Frontal cortex (tissue), 4 donors: ENCODE data around the gene NR2F1. TPM values are rescaled to one million over a fixed set of nuclear protein-coding genes. Genes with fewer than 3 reads are reported as not detected.
A peak's percentile ranks its signal among the peaks of the same experiment; 100 is the strongest.

Source experiments
- DNase-seq, 2 donors: peaks; one replicate each; pipeline ENCODE4 v3.0.0; 2012; ENCODE audit warnings: low spot score in 2 of 2
- FAIRE-seq: peaks from 2 replicates; lab custom pipeline; 2012; peaks lifted over from hg19 to GRCh38; lab: Jason Lieb, UNC
- total RNA-seq: library from RNA; depleted of rRNA; stranded (reverse); fragments of >200 nt; gene quantifications from one replicate; pipeline ENCODE4 v1.2.3, GENCODE V29; 2014
- donor health status: control.
- donor health status: control.
- donor health status: control.

The NR2F1 gene
- total RNA-seq, 1 donor from 2014 or later = 53.8 TPM

GRCh38 chr5:93601071-93601801 lies 18.2 kb downstream of the NR2F1 start:
- DNase-seq = no peak
- no peak for FAIRE-seq

- FAIRE-seq = no peak
Observed at GRCh38 chr5:93601802-93602155, 18.8 kb downstream of the NR2F1 start.

GRCh38 chr5:93602241-93603077 lies 19.4 kb downstream of the NR2F1 start:
- DNase-seq = no peak
- FAIRE-seq = no peak

More at GRCh38 chr5:93601802-93602155, 18.8 kb downstream of the NR2F1 start:
- DNase-seq = no peak

GRCh38 chr5:93603078-93603792 lies 20.2 kb downstream of the NR2F1 start:
- no peak for FAIRE-seq
- no peak for DNase-seq

- no peak for DNase-seq
- no peak for FAIRE-seq
Observed at GRCh38 chr5:93603793-93604643, 21.0 kb downstream of the NR2F1 start.

GRCh38 chr5:93604644-93605515 lies 21.9 kb downstream of the NR2F1 start:
- DNase-seq (no peak), FAIRE-seq (no peak)

- FAIRE-seq (no peak), DNase-seq (no peak)
Observed at GRCh38 chr5:93606382-93606752, 23.3 kb downstream of the NR2F1 start.

- FAIRE-seq (no peak), DNase-seq (peak in 1 of 2 donors; percentile 63)
Observed at GRCh38 chr5:93607367-93608258, 24.6 kb downstream of the NR2F1 start.

- no peak for FAIRE-seq
- DNase-seq = no peak
Observed at GRCh38 chr5:93608855-93609254, 25.8 kb downstream of the NR2F1 start.

GRCh38 chr5:93609762-93610161 lies 26.7 kb downstream of the NR2F1 start:
- DNase-seq = no peak
- no peak for FAIRE-seq

- DNase-seq (no peak), FAIRE-seq (no peak)
Observed at GRCh38 chr5:93610581-93611272, 27.7 kb downstream of the NR2F1 start.

- DNase-seq = no peak
- no peak for FAIRE-seq
Observed at GRCh38 chr5:93611273-93611975, 28.4 kb downstream of the NR2F1 start.

GRCh38 chr5:93611976-93612854 lies 29.2 kb downstream of the NR2F1 start:
- DNase-seq (peak in 1 of 2 donors; percentile 54), FAIRE-seq (no peak)

GRCh38 chr5:93612855-93613243 lies 29.8 kb downstream of the NR2F1 start:
- no peak for DNase-seq
- no peak for FAIRE-seq

GRCh38 chr5:93616538-93617174 lies 33.6 kb downstream of the NR2F1 start:
- DNase-seq (no peak), FAIRE-seq (no peak)
